Adrenal gland (tissue), 5 donors: Measurements from ENCODE around the gene SCARB1.

Experiments used
- POLR2A ChIP-seq, 2 donors: fragments of 450-650 bp; IDR thresholded peaks; one replicate each; pipeline ENCODE4 v1.6.1; 2017; ENCODE audit warnings: antibody characterized with exemption in 2 of 2, mild to moderate bottlenecking in 2 of 2, moderate library complexity in 1 of 2
- TF ChIP-seq, protein P1 (sequence below), 6 experiments: fragments of 450-650 bp in 4 of 6; fragments of 200-600 bp in 2 of 6; sonication (generic) in 1 of 6; IDR thresholded peaks; 1 replicate in 5 of 6; 2 replicates in 1 of 6; pipeline versions ENCODE4 v1.5.1 to v1.8.0; 2016 to 2021; ENCODE audit warnings: antibody characterized with exemption in 6 of 6, mild to moderate bottlenecking in 2 of 6, moderate library complexity in 1 of 6
- donor health status: DM: no; HTN: no; CAD: no.

DNA sequence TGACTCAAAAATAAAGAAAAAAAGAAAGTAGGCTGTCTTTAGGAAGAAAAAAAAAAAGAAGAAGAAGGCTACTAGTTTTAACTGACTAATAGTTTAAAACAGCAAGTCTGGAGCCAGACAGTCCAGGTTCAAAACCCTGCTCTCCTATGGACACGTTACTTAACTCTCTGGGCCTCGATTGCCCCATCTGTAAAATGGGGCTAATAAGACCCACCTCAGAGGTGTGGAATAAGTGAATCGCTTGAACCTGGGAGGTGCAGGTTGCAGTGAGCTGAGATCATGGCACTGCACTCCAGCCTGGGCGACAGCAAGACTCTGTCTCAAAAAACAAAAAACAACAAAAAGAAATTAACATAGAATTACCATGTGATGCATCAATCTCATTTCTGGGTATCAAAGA, 10.5 kb upstream of the SCARB1 start:
- TF ChIP-seq, protein P1, sequence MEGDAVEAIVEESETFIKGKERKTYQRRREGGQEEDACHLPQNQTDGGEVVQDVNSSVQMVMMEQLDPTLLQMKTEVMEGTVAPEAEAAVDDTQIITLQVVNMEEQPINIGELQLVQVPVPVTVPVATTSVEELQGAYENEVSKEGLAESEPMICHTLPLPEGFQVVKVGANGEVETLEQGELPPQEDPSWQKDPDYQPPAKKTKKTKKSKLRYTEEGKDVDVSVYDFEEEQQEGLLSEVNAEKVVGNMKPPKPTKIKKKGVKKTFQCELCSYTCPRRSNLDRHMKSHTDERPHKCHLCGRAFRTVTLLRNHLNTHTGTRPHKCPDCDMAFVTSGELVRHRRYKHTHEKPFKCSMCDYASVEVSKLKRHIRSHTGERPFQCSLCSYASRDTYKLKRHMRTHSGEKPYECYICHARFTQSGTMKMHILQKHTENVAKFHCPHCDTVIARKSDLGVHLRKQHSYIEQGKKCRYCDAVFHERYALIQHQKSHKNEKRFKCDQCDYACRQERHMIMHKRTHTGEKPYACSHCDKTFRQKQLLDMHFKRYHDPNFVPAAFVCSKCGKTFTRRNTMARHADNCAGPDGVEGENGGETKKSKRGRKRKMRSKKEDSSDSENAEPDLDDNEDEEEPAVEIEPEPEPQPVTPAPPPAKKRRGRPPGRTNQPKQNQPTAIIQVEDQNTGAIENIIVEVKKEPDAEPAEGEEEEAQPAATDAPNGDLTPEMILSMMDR (IDR thresholded peaks at IDR 0.05) = no peak
- no peak for TF ChIP-seq POLR2A (IDR thresholded peaks at IDR 0.05)
